GM23248 (cell line): ENCODE data around the gene NKAIN4. TPM values are rescaled to one million over a fixed set of nuclear protein-coding genes. Genes with fewer than 3 reads are reported as not detected.

Source experiments
- DNase-seq: peaks from one replicate; pipeline ENCODE4 v3.0.0-alpha.2; 2015
- H2AFZ ChIP-seq: fragments of 200-600 bp; sonication (generic); 2 replicates; pipeline ENCODE4 v1.6.1; 2016; ENCODE audit warnings: antibody characterized with exemption
- H3F3A ChIP-seq: fragments of 200-600 bp; sonication (generic); 2 replicates; pipeline ENCODE4 v1.6.1; 2016; ENCODE audit warnings: mild to moderate bottlenecking, antibody characterized with exemption, mixed run types; ENCODE audit not compliant: insufficient read depth
- H3K27ac ChIP-seq: fragments of 200-600 bp; sonication (generic); 2 replicates; pipeline ENCODE4 v1.5.1; 2016; ENCODE audit warnings: mild to moderate bottlenecking
- H3K27me3 ChIP-seq: fragments of 200-600 bp; sonication (generic); replicated peaks from 2 replicates; pipeline ENCODE4 v1.6.1; 2016; ENCODE audit warnings: mild to moderate bottlenecking; ENCODE audit not compliant: insufficient read depth
- H3K36me3 ChIP-seq: fragments of 200-600 bp; sonication (generic); 2 replicates; pipeline ENCODE4 v1.6.1; 2016; ENCODE audit warnings: low read depth, mild to moderate bottlenecking
- H3K4me1 ChIP-seq: fragments of 200-600 bp; sonication (generic); 2 replicates; pipeline ENCODE4 v1.6.1; 2016; ENCODE audit warnings: mild to moderate bottlenecking; ENCODE audit not compliant: insufficient read depth
- H3K4me2 ChIP-seq: fragments of 200-600 bp; sonication (generic); one replicate; pipeline ENCODE4 v1.6.1; 2016; ENCODE audit warnings: mild to moderate bottlenecking; ENCODE audit not compliant: unreplicated experiment
- H3K4me3 ChIP-seq: fragments of 200-600 bp; sonication (generic); 2 replicates; pipeline ENCODE4 v1.5.1; 2016; ENCODE audit warnings: mild to moderate bottlenecking
- H3K79me2 ChIP-seq: fragments of 200-600 bp; sonication (generic); 2 replicates; pipeline ENCODE4 v1.6.1; 2016; ENCODE audit warnings: mild to moderate bottlenecking; ENCODE audit not compliant: insufficient read depth
- H3K9ac ChIP-seq: fragments of 200-600 bp; sonication (generic); 2 replicates; pipeline ENCODE4 v1.6.1; 2016; ENCODE audit warnings: mild to moderate bottlenecking
- H3K9me2 ChIP-seq: fragments of 200-600 bp; sonication (generic); 2 replicates; pipeline ENCODE4 v1.6.1; 2016; ENCODE audit warnings: mixed run types, mild to moderate bottlenecking, moderate library complexity; ENCODE audit not compliant: insufficient read depth
- H3K9me3 ChIP-seq: fragments of 200-600 bp; sonication (generic); one replicate; pipeline ENCODE4 v1.6.1; 2017; ENCODE audit warnings: low read depth
- H4K20me1 ChIP-seq: fragments of 200-600 bp; sonication (generic); 2 replicates; pipeline ENCODE4 v1.6.0; 2016; ENCODE audit not compliant: insufficient read depth
- EZH2 ChIP-seq: fragments of 200-600 bp; sonication (generic); IDR thresholded peaks from 2 replicates; pipeline ENCODE4 v1.6.1; 2018; ENCODE audit warnings: antibody characterized with exemption, mild to moderate bottlenecking; ENCODE audit not compliant: insufficient read depth, poor library complexity, severe bottlenecking
- EZH2phosphoT487 ChIP-seq: fragments of 200-600 bp; sonication (generic); IDR thresholded peaks from 2 replicates; pipeline ENCODE4 v1.6.1; 2018; ENCODE audit warnings: antibody characterized with exemption, moderate library complexity, mild to moderate bottlenecking, low read depth; ENCODE audit not compliant: insufficient read depth
- whole genome bisulfite sequencing, 2 experiments: methylation state at CpG; one replicate each; pipeline ENCODE4 v1.1.6; 2015 to 2017; ENCODE audit warnings: low lambda C conversion rate in 2 of 2, low coverage in 1 of 2; ENCODE audit errors: missing lambda C conversion rate in 2 of 2; 5-methylcytosine and 5-hydroxymethylcytosine counted together
- in situ Hi-C: fragments of 300-500 bp; cut with MboI; formaldehyde crosslinking; loops from 2 replicates; pipeline ENCODE4 v1.15.0; 2020
- polyA plus RNA-seq: library from polyadenylated mRNA; unstranded; fragments of >200 nt; fragmentation: Nextera tagmentation; extraction: Ambion mirVana; gene quantifications from 2 replicates; pipeline ENCODE4 v1.2.1, GENCODE V29; 2016
- total RNA-seq: library from RNA; depleted of rRNA; stranded (reverse); fragments of >200 nt; shearing (Covaris generic); gene quantifications from 2 replicates; pipeline ENCODE4 v1.2.3, GENCODE V29; 2014

The NKAIN4 gene
- total and polyA plus RNA-seq, 2 experiments from 2014 or later = not detected

GRCh38 chr20:63210011-63210605 is 44.2 kb downstream of the NKAIN4 start:
- no peak overlapping the region for H2AFZ ChIP-seq
- H4K20me1 ChIP-seq = peaks cover 19% of the 10 kb centered on the region; the same call in 1 of the 2 replicates
- no peak overlapping the region for H3K4me2 ChIP-seq
- TF ChIP-seq EZH2phosphoT487 (no peak), EZH2 (no peak)
- WGBS, 2 experiments = 89 to 92% methylated on average over 11 of the region's 11 CpGs
- no peaks in the 10 kb centered on the region for H3K27me3 ChIP-seq
- H3K4me3 ChIP-seq = no peak overlapping the region
- H3K9me2 ChIP-seq = no peaks in the 10 kb centered on the region
- H3K4me1 ChIP-seq = peaks cover 12% of the 10 kb centered on the region
- no peaks in the 10 kb centered on the region; the same call in 1 of the 2 replicates for H3F3A ChIP-seq
- peaks cover 100% of the 10 kb centered on the region for H3K79me2 ChIP-seq
- no peak overlapping the region for H3K9ac ChIP-seq
- DNase-seq = no peak
- no peak overlapping the region for H3K27ac ChIP-seq
- in situ Hi-C loops = no loop called here
- H3K9me3 ChIP-seq = no peaks in the 10 kb centered on the region
- H3K36me3 ChIP-seq = peaks cover 25% of the 10 kb centered on the region; the same call in 1 of the 2 replicates

GRCh38 chr20:63208346-63208909 is 45.8 kb downstream of the NKAIN4 start:
- Histone ChIP-seq H3K4me2 (no peak overlapping the region), H3K79me2 (peaks cover 100% of the 10 kb centered on the region), H2AFZ (no peak overlapping the region), H3K36me3 (peaks cover 17% of the 10 kb centered on the region; the same call in 1 of the 2 replicates), H4K20me1 (peaks cover 15% of the 10 kb centered on the region; the same call in 1 of the 2 replicates), H3K27me3 (no peaks in the 10 kb centered on the region), H3K4me3 (no peak overlapping the region), H3K9me3 (no peaks in the 10 kb centered on the region), H3K9me2 (no peaks in the 10 kb centered on the region), H3K4me1 (no peaks in the 10 kb centered on the region), H3K27ac (no peak overlapping the region), H3F3A (no peaks in the 10 kb centered on the region; the same call in 1 of the 2 replicates), H3K9ac (no peak overlapping the region)
- WGBS, 2 experiments = 64 to 72% methylated on average over 6 of the region's 6 CpGs
- in situ Hi-C loops = no loop called here
- no peak for TF ChIP-seq EZH2
- no peak for TF ChIP-seq EZH2phosphoT487
- no peak for DNase-seq

GRCh38 chr20:63206878-63207277 is 47.4 kb downstream of the NKAIN4 start:
- Histone ChIP-seq H3F3A (no peaks in the 10 kb centered on the region; the same call in 1 of the 2 replicates), H4K20me1 (peaks cover 11% of the 10 kb centered on the region; the same call in 1 of the 2 replicates), H2AFZ (no peak overlapping the region), H3K79me2 (peaks cover 100% of the 10 kb centered on the region), H3K9me2 (no peaks in the 10 kb centered on the region), H3K9me3 (no peaks in the 10 kb centered on the region), H3K4me1 (no peaks in the 10 kb centered on the region), H3K36me3 (peaks cover 14% of the 10 kb centered on the region; the same call in 1 of the 2 replicates), H3K4me3 (no peak overlapping the region), H3K4me2 (no peak overlapping the region), H3K9ac (no peak overlapping the region), H3K27me3 (no peaks in the 10 kb centered on the region), H3K27ac (no peak overlapping the region)
- DNase-seq = peak; percentile 38
- WGBS, 2 experiments = 55 to 60% methylated on average over 11 of the region's 11 CpGs
- in situ Hi-C loops = no loop called here
- no peak for TF ChIP-seq EZH2
- no peak for TF ChIP-seq EZH2phosphoT487

GRCh38 chr20:63205896-63206295 is 48.4 kb downstream of the NKAIN4 start:
- in situ Hi-C loops = no loop called here
- no peaks in the 10 kb centered on the region for H3K4me1 ChIP-seq
- H3K9me2 ChIP-seq = no peaks in the 10 kb centered on the region
- no peak overlapping the region for H3K9ac ChIP-seq
- H3K79me2 ChIP-seq = peaks cover 100% of the 10 kb centered on the region
- H4K20me1 ChIP-seq = peaks cover 10% of the 10 kb centered on the region; the same call in 1 of the 2 replicates
- no peak overlapping the region for H3K4me3 ChIP-seq
- WGBS, 2 experiments = 88 to 92% methylated on average over 9 to 10 of the region's 10 CpGs
- no peak for TF ChIP-seq EZH2
- no peak for TF ChIP-seq EZH2phosphoT487
- H3K27ac ChIP-seq = no peak overlapping the region
- H3F3A ChIP-seq = no peaks in the 10 kb centered on the region; the same call in 1 of the 2 replicates
- peaks cover 14% of the 10 kb centered on the region; the same call in 1 of the 2 replicates for H3K36me3 ChIP-seq
- no peak for DNase-seq
- H3K9me3 ChIP-seq = no peaks in the 10 kb centered on the region
- no peaks in the 10 kb centered on the region for H3K27me3 ChIP-seq
- H3K4me2 ChIP-seq = no peak overlapping the region
- no peak overlapping the region for H2AFZ ChIP-seq
